ENCODE results near the gene ENOX1.
A peak's percentile ranks its signal among the peaks of the same experiment; 100 is the strongest.

Gene ENOX1

DNA sequence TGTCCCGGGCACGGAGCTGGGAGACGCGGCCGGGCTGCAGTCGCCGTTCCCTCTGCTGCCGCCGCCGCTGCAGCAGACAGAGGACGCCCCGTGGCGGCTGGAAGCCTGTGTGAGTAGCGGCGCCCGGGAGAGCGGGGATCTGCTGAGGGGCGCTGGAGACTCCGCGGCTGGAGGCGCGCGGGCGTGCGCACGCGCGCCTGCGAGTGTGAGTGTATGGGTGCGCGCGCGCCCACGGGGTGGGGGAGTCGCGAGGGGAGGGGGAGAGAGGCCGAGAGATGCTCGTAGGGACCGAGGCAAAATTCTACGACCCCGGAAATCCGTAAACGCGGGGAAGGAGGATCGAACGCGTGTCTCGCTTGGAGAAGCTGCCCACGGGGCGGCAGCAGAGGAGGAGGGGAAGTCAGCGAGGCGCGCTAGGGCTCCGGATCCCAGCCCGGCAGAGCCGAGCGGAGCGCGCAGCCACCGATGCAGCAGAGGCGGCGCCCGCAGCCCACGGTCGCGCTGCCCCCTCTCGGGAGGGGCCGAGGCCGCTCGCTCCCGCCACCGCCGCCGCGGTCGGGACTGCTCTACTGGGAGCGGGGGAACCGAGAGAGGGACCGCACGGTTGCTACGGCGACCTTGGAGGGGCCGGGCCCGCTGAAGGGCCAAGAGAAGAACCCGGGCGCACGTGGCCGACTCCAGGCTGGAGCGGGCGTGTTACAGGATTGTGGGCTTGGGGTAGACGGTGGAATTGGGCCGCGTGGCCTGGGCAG, at the start of gene ENOX1:
TSS of gene ENOX1 (minus strand) at position 207 of the 752 bp plus-strand sequence.
- DNase-seq (ENCODE audit: low read depth, low spot score) = peak; percentile 88

DNA sequence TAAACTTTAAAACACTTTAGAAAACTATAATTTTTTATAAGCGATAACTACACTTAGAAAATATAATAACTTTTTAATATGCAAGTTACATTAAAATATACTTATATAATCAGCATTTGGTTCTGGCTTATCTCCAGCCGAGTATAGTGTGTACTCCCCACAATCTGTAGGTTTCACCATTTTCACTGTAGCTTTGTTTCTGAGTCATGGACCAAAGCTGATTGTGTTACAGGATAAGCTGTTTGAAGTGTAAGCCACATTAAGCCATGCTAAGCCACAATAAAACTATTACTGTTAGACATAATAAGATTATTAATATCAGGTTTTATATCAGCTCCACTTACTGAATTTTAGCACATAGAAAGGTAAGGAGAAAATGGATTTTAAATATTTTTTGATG, 48.9 kb upstream of the ENOX1 start:
- peak; percentile 34 for DNase-seq (ENCODE audit: low read depth, low spot score)

- DNase-seq (ENCODE audit: low read depth, low spot score) = no peak
Measured at GRCh38 chr13:43831088-43831487, 44.3 kb upstream of the ENOX1 start.

GRCh38 chr13:43830497-43830881, 43.7 kb upstream of the ENOX1 start:
- DNase-seq (ENCODE audit: low read depth, low spot score) = no peak

- DNase-seq (ENCODE audit: low read depth, low spot score) = peak; percentile 15
Measured at GRCh38 chr13:43824656-43825055, 37.9 kb upstream of the ENOX1 start.

DNA sequence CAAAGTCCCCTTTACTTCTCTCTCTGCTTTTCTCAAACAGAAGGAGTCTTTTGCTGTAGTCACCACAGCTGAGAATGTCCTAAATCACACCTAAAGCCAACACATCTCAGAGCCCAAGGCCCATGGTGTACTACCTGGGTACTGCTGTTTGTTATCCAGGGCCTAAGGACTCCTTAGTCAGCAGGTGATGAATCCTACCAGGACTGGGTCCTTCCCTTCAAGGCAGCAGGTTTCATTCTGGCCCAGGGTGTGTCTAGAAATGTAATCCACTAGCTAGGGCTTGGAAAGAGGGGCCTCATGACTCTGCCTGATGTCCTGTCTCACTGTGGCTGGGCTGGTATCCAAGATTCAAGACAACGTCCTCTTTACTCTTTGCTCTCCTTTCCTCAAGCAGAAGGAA, 36.2 kb upstream of the ENOX1 start:
- no peak for DNase-seq (ENCODE audit: low read depth, low spot score)

GRCh38 chr13:43816401-43816889, 29.7 kb upstream of the ENOX1 start:
- no peak for DNase-seq (ENCODE audit: low read depth, low spot score)

DNA sequence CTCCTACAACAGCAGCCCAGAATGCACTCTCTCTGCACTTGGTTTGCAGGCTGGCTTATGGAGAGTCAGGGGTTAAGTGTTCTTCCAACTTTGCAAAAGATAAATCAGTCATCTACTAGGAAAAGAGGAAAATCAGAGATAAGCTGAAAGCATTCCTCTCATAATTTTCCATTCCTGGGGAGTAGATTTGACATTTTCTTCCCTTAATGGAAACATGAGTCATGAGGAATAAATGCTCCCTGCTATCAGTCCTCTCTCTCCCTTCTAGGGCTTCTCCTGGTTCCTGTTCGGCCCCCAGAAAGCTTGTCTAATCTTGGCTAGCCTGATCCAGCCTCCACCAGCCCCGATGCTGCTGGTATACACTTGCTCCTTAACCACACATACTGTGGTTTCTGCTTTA, 28.4 kb upstream of the ENOX1 start:
- peak; percentile 87 for DNase-seq (ENCODE audit: low read depth, low spot score)

DNA sequence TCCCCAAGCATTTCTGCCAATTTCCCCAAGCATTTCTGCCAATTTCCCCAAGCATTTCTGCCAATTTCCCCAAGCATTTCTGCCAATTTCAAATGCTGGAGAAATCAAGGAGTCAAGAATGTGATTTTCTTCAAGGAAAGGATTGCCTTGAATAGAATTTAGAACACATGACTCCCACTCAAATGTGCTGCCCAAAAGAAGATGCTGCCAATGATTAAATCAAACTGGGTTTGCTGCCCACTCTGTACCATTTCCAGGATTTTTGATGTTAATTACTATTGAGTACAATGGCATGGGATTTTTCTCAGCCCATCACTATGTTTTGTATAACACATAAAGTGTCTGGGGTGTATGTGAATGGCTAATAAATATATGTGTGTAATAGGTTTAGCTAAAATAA, 21.9 kb upstream of the ENOX1 start:
- no peak for DNase-seq (ENCODE audit: low read depth, low spot score)

DNA sequence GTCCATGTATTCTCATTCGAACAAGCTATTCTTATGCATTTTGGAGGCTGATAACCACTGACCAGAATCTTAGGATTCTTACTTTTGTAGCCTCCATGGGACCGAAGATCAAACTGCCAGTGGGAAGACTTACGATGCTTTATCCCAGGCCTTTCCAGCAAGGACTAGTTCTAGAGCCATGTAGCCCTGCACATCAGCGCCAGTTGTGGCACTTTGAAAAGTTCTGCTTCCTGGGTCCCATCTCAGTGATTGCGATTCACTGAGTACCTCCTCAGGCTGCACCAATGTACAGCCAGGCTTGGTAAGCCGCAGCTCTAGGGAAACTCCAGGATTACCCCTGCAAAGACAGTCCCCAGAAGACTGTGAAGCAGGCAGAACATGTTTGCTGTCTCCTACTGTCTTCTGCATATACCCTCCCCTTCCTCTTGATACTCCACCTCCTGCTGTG, 18.9 kb upstream of the ENOX1 start:
- DNase-seq (ENCODE audit: low read depth, low spot score) = no peak

DNA sequence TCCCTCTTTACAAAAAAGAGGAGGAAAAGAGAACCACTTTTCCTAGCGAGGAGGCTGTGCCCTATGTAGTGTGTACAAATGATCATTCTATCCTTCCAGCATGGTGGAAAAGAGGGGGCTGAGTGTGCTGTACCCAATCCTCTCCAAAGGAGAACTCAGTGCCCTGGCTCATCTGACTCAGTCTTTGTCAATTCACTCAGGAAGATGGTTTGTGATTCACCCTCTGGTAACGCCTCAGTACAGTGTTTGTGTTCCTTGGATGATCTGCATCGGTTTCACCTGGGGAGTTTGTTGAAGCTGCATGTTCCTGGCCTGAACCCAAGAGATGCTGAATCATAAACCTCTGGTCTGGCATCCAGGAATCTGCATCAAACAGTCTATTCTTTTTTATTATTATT, 18.3 kb upstream of the ENOX1 start:
- DNase-seq (ENCODE audit: low read depth, low spot score) = peak; percentile 75

DNA sequence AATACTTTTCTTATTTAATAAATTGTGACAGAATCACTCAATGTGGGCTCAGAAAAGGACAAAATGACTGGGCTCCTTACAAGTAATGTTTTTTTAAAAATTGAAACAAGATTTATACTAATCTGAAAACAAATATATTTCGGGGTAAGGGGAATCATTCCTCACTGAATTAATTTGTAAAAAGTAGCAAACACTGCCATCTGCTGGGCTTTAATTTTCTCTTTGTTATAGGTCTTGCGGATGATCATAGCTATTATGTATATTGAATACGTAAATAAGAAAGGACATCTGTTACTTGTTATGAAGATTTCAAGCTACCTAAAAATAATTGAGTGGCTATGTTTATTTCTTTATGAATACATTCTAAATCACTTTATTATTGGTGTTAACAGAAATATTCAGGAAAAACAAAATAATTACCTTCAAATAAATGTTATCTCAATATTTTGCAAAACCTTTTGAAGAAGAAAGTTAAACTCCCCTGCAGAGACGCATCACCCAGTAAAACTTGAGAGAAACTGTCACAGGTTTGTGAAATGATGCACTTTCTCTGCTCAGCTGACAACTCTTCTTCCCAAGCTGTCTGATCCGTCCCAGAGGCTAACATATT, 17.8 kb upstream of the ENOX1 start:
- DNase-seq (ENCODE audit: low read depth, low spot score) = peak; percentile 75

- no peak for DNase-seq (ENCODE audit: low read depth, low spot score)
Measured at GRCh38 chr13:43802511-43802910, 15.7 kb upstream of the ENOX1 start.

- DNase-seq (ENCODE audit: low read depth, low spot score) = no peak
Measured at GRCh38 chr13:43800828-43801227, 14.1 kb upstream of the ENOX1 start.

DNA sequence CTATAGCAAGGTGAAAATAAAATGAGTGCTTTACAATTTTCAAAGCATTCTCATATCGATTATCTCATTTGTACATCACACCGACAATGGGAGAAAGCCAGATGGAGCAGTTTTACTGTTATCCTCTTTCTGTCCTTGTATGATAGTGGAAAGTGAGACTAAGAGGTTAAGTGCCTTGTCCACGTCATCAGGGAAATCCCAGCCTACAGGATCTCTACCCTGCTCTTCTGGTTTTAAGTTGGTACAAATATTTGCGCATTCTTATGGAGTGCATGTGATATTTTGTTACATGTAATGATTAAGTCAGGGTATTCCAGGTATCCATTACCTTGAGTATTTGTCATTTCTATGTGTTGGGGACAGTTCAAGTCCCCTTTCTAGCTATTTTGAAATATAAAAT, 12.4 kb upstream of the ENOX1 start:
- DNase-seq (ENCODE audit: low read depth, low spot score) = no peak

DNA sequence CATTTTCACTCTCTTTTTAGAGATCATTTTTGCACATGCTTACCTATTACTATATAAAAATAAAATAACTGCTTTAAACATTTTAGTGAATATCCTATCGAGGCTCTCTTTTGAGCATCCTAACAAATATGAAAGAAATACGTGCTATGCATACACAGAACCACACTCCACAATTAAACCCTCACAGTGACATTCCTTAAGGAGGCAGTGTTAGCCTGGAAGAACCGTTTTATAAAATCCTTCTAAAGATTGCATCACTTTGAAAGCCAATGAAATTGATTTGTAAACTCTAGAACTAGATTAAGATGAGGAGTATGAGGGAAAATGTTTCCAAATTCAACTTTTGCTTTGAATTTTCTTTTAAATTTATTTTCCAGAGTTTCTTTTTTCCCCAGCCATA, 11.1 kb upstream of the ENOX1 start:
- no peak for DNase-seq (ENCODE audit: low read depth, low spot score)

- no peak for DNase-seq (ENCODE audit: low read depth, low spot score)
Measured at GRCh38 chr13:43797159-43797558, 10.4 kb upstream of the ENOX1 start.

- no peak for DNase-seq (ENCODE audit: low read depth, low spot score)
Measured at GRCh38 chr13:43794416-43794815, 7.6 kb upstream of the ENOX1 start.

DNA sequence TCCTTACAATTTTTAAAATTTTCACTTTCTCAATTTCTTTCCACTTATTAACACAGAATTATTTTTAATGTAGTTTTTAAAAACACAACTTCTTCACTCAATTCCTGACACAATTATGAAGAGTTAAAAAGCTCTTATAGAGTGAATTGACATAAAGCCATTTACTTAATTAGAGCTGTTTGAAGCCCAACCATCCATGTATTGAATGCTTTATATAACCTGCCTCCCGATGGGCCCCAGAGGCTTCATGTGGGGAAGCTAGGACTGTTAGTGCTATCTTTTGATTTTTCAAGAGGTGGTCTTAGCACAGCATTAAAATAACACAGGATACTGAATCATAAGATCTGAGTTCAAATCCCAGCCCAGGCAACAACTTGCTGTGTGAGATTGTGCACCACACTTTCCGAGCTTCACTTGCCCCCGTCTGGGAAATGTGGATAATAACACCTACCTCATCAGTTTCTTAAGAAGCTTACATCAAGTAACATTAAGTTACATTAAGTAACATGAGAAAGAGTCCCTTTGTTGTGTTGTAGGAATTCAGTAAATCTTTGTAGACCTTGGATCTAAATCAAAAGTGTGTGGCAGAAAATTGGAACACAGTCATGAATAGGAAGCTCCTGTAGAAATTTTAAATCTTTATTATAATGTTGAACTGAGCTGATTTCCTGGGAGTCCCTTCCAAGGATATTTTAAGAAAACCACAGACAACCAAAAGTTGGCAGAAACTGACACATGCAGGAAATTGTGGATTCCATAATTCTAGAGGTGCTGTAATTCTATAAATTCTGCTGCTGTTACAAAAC, 5.5 kb upstream of the ENOX1 start:
- peak; percentile 52 for DNase-seq (ENCODE audit: low read depth, low spot score)

GRCh38 chr13:43787997-43788396, 1.2 kb upstream of the ENOX1 start:
- DNase-seq (ENCODE audit: low read depth, low spot score) = peak; percentile 65

GRCh38 chr13:43787518-43787891, 733 bp upstream of the ENOX1 start:
- no peak for DNase-seq (ENCODE audit: low read depth, low spot score)

GRCh38 chr13:43786472-43786765, 353 bp downstream of the ENOX1 start:
- no peak for DNase-seq (ENCODE audit: low read depth, low spot score)

Data from astrocyte of the hippocampus (primary cell).